ENCODE results near the gene LRRC26. TPM values are rescaled to one million over a fixed set of nuclear protein-coding genes. Genes with fewer than 3 reads are reported as not detected.

The LRRC26 gene
- polyA plus RNA-seq, 1 experiment, result not detected

DNA sequence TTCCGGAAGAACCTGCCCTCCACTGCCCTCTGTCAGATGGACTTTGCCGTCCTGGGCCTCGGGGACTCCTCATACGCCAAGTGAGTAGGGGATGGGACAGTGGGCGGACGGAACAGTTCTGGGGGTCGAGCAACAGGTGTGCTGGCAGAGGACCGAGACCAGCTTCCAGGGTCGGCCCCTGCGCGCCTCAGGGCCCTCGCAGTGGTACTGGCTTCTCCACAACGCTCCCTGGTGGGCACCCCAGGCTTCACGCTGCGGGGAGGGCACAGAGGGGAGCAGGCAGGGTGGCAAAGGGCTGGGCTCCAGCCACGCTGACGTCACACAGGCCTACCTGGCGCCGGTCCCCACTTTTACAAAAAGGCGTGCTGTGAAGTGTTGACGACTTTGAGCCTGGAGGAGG, 42.7 kb upstream of the LRRC26 start:
- TF ChIP-seq, protein P1, sequence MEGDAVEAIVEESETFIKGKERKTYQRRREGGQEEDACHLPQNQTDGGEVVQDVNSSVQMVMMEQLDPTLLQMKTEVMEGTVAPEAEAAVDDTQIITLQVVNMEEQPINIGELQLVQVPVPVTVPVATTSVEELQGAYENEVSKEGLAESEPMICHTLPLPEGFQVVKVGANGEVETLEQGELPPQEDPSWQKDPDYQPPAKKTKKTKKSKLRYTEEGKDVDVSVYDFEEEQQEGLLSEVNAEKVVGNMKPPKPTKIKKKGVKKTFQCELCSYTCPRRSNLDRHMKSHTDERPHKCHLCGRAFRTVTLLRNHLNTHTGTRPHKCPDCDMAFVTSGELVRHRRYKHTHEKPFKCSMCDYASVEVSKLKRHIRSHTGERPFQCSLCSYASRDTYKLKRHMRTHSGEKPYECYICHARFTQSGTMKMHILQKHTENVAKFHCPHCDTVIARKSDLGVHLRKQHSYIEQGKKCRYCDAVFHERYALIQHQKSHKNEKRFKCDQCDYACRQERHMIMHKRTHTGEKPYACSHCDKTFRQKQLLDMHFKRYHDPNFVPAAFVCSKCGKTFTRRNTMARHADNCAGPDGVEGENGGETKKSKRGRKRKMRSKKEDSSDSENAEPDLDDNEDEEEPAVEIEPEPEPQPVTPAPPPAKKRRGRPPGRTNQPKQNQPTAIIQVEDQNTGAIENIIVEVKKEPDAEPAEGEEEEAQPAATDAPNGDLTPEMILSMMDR (IDR thresholded peaks at IDR 0.05; ENCODE audit: insufficient read depth, low read depth, low read length), result no peak
- no peak for DNase-seq (ENCODE audit: low read depth)
- Histone ChIP-seq H3K27me3 (ENCODE audit: control insufficient read depth, insufficient read depth, low read length) (no peaks in the 10 kb centered on the region), H3K36me3 (ENCODE audit: control insufficient read depth, insufficient read depth, low read length) (peaks cover 2% of the 10 kb centered on the region), H3K4me3 (ENCODE audit: low read depth, low read length) (no peak overlapping the region)
- ChIA-PET POLR2A (no interaction called here), CTCF (no interaction called here)

DNA sequence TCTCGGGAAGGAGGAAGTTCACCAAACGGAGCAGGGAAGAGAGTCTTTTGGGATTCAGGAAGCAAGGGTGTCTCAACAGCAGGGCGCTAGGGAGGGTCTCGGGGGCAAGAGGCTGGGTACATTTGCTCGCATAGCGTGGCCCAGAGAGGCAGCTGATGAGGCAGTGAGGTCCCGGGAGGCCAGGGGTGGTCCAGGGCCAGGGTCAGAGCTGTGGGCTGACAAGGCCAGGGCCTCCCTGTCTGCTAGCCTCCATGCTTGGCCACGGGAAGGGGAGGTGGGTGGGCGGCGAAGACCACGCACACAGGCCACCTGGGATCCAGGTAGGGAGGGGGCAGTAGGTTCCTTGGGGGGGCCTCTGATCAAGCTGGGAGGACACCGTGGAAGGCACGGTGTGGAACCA, 41.7 kb upstream of the LRRC26 start:
- CTCF ChIA-PET, result interaction anchor here (1.6 kb wide), 1 partner anchor 22 kb away, joined by 3 read pairs; no protein-coding TSS in a partner anchor
- Histone ChIP-seq H3K4me3 (ENCODE audit: low read depth, low read length) (no peak overlapping the region), H3K27me3 (ENCODE audit: control insufficient read depth, insufficient read depth, low read length) (no peaks in the 10 kb centered on the region), H3K36me3 (ENCODE audit: control insufficient read depth, insufficient read depth, low read length) (peaks cover 2% of the 10 kb centered on the region)
- POLR2A ChIA-PET, result no interaction called here
- TF ChIP-seq, protein P1 (IDR thresholded peaks at IDR 0.05; ENCODE audit: insufficient read depth, low read depth, low read length), result no peak
- DNase-seq (ENCODE audit: low read depth), result no peak

DNA sequence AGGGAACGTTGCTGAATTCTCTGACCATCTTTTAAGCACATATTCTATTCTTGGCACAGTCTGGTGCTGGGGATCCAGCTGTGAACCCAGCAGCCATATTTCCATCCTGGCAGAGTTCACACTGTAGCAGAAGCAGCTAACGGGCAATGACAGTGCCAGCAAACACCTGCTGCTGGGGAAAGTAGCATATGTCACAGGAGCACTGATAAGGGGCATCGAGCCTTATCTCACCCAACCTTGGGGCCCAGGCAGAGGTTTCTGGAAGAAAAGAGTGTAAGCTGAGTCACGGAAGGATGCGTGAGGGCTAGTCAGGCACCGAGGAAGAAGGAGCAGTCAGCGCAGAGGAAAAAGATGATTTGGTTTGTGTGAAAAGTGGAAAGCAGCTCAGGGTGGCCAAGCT, 36.8 kb upstream of the LRRC26 start:
- H3K27me3 ChIP-seq (ENCODE audit: control insufficient read depth, insufficient read depth, low read length), result no peaks in the 10 kb centered on the region
- DNase-seq (ENCODE audit: low read depth), result no peak
- TF ChIP-seq, protein P1 (IDR thresholded peaks at IDR 0.05; ENCODE audit: insufficient read depth, low read depth, low read length), result no peak
- ChIA-PET CTCF (interaction anchor here (1.5 kb wide), 1 partner anchor 30 kb away, joined by 4 read pairs; no protein-coding TSS in a partner anchor), POLR2A (interaction anchor here (0.5 kb wide), 1 partner anchor 34 kb away, joined by 3 read pairs; the partner anchor contains the start of gene TUBB4B)
- H3K4me3 ChIP-seq (ENCODE audit: low read depth, low read length), result peak overlapping the region; percentile 79
- peaks cover 2% of the 10 kb centered on the region for H3K36me3 ChIP-seq (ENCODE audit: control insufficient read depth, insufficient read depth, low read length)

DNA sequence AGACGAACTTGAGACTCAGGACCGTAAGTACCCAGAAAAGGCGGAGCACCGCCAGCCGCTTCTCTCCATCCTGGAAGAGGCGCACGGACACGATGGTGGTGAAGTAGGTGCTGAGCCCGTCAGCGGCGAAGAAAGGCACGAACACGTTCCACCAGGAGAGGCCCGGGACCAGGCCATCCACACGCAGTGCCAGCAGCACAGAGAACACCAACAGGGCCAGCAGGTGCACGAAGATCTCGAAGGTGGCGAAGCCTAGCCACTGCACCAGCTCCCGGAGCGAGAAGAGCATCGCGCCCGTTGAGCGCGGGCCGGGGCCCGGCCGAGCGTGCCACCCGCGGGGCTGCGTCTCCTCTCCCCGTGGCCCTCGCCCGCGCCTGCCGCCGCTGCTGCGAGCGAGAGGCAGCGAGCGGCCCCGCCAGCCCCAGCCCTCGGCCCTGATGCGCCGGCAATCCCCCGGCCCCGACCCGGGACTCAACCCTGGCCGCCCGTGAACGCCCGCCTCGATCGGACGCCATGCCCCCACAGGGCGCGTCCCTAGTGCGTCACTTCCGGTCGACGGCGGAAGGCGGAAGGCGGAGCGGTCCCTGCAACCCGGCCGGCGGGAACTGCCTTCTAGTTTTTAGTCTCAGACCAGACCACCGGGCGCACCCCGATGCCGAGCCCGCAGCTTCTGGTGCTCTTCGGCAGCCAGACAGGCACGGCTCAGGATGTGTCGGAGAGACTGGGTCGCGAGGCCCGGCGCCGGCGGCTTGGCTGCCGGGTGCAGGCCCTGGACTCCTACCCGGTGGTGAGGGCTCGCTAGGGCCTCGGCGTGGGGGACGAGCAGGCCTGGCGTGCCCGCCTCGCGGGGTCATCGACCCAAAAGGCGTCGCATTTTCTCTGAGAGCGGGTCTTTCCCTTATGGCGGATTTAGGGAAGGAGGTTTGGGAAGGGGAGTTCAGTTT, 35.5 kb upstream of the LRRC26 start, which contains the start of the genes NDOR1 and TMEM203:
Gene NDOR1 (plus strand): TSS at position 575 of the 944 bp plus-strand sequence. CDS start 78 bp downstream, at position 653.
Gene TMEM203 (minus strand): TSS at position 523 of the 944 bp plus-strand sequence. CDS start 234 bp downstream, at position 289.
- TF ChIP-seq, protein P1 (IDR thresholded peaks at IDR 0.05; ENCODE audit: insufficient read depth, low read depth, low read length), result no peak
- CTCF ChIA-PET, result interaction anchor here (1.1 kb wide), 1 partner anchor 11 kb away, joined by 3 read pairs; no protein-coding TSS in a partner anchor
- POLR2A ChIA-PET, result interaction anchor here (0.7 kb wide), 1 partner anchor 22 kb away, joined by 6 read pairs; no protein-coding TSS in a partner anchor
- DNase-seq (ENCODE audit: low read depth), result no peak
- no peaks in the 10 kb centered on the region for H3K27me3 ChIP-seq (ENCODE audit: control insufficient read depth, insufficient read depth, low read length)
- peaks cover 2% of the 10 kb centered on the region for H3K36me3 ChIP-seq (ENCODE audit: control insufficient read depth, insufficient read depth, low read length)
- peak within 1 kb of the TSS; percentile 79 for H3K4me3 ChIP-seq (ENCODE audit: low read depth, low read length)

DNA sequence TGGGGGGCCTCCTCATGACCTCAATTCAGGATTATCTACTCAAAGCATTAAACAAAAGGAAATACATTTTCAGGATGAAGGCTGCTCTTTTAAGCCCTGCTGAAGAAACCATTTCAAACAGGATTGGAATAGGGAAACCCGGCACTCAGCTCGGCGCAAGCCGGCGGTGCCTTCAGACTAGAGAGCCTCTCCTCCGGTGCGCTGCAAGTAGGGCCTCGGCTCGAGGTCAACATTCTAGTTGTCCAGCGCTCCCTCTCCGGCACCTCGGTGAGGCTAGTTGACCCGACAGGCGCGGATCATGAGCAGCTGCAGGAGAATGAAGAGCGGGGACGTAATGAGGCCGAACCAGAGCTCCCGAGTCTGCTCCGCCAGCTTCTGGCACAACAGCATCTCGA, 34.9 kb upstream of the LRRC26 start:
- Histone ChIP-seq H3K4me3 (ENCODE audit: low read depth, low read length) (peak overlapping the region; percentile 79), H3K36me3 (ENCODE audit: control insufficient read depth, insufficient read depth, low read length) (no peaks in the 10 kb centered on the region; the same call in 1 of the 2 replicates), H3K27me3 (ENCODE audit: control insufficient read depth, insufficient read depth, low read length) (no peaks in the 10 kb centered on the region)
- POLR2A ChIA-PET, result interaction anchor here (0.7 kb wide), 1 partner anchor 23 kb away, joined by 6 read pairs; no protein-coding TSS in a partner anchor
- CTCF ChIA-PET, result interaction anchor here (1.1 kb wide), 1 partner anchor 12 kb away, joined by 3 read pairs; no protein-coding TSS in a partner anchor
- TF ChIP-seq, protein P1 (IDR thresholded peaks at IDR 0.05; ENCODE audit: insufficient read depth, low read depth, low read length), result no peak
- DNase-seq (ENCODE audit: low read depth), result no peak
